Stimulated activated CD4-positive, alpha-beta T cell treated with anti-CD3 and anti-CD28 coated beads, TNF-alpha, amount 100 ng/mL, for 1 hour (primary cell): ENCODE measurements around the gene ALOX12.
"Not testable (repeated sequence)": the region's sequence is repeated elsewhere in the genome, so short reads cannot be mapped to it uniquely, and the experiment has no call there.

Experiments used
- DNase-seq, 3 donors: peaks; one replicate each; pipeline ENCODE4 v3.0.0-alpha.2; 2020; ENCODE audit warnings: low read depth in 3 of 3, low spot score in 1 of 3

ALOX12 gene, protein sequence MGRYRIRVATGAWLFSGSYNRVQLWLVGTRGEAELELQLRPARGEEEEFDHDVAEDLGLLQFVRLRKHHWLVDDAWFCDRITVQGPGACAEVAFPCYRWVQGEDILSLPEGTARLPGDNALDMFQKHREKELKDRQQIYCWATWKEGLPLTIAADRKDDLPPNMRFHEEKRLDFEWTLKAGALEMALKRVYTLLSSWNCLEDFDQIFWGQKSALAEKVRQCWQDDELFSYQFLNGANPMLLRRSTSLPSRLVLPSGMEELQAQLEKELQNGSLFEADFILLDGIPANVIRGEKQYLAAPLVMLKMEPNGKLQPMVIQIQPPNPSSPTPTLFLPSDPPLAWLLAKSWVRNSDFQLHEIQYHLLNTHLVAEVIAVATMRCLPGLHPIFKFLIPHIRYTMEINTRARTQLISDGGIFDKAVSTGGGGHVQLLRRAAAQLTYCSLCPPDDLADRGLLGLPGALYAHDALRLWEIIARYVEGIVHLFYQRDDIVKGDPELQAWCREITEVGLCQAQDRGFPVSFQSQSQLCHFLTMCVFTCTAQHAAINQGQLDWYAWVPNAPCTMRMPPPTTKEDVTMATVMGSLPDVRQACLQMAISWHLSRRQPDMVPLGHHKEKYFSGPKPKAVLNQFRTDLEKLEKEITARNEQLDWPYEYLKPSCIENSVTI

DNA sequence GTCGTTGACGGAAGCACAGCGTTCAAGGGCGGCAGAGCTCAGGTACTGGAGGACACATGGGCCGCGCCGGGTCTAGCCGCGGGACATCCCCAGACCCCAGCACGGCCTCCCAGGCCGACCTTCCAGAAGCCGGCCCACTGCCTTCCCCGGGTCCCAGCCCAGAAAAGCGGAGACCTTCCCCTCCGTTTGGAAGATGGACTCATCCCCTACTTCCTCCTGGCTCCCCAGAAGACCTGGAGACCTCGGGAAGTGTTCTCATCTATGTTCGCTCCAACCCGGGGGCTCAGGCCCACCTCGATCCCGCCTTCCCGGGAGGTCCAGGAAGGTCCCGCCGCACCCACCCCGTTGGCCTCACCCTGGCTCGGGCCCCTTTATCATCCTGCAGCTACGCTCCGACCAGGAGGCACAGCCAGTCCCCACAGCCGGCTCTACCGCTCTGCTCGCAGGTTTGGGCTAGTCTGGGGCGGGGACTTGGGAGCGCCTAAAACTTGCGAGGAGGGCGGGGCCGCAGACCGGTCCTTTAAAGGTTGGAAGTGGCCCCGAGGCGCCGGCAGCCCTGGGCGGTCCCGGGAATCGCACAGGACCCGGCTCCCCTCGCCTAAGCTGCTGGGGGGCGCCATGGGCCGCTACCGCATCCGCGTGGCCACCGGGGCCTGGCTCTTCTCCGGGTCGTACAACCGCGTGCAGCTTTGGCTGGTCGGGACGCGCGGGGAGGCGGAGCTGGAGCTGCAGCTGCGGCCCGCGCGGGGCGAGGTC lies at the start of gene ALOX12:
Gene ALOX12, plus strand, starts transcription at position 550 of the 756 bp plus-strand sequence. Its CDS starts 69 bp downstream, at position 619.
- no peak for DNase-seq

DNA sequence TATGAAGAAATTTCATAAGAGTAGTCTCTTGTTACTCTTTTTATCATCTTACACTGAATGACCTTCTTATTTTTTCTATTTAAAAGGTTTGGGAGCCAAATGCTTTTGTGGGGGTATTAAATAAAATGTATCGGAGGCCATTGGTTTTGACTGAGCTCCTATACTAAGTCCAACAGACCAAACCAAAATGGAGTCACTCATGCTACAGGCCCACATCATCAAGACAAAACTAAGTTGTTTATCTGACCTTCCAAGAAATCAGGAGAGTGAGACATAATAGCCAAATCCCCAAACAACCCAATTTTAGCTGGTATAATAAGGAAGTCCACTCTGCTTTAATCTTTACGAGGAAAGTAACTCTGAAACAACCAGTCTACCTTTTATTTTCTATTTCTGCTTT lies 48.1 kb upstream of the ALOX12 start:
- DNase-seq: no peak

DNA sequence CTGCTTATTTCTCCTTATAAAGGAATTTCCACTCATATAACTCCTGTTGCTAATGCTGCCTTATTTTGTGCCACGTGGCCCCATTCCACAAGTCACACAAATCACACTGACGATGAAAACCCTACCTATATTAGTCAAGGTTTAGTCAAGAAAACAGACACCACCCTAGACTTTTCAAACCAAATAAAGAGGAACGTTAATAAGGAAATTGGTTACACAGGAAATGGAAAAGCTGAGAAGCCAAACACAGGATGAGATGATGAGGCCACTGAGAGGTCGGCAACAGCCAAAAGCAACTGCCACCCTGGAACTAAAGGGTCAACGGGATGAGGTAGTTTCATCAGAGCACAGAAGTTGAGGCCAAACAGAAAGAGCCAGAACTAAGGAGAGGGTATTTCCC lies 47.3 kb upstream of the ALOX12 start:
- no peak for DNase-seq

DNA sequence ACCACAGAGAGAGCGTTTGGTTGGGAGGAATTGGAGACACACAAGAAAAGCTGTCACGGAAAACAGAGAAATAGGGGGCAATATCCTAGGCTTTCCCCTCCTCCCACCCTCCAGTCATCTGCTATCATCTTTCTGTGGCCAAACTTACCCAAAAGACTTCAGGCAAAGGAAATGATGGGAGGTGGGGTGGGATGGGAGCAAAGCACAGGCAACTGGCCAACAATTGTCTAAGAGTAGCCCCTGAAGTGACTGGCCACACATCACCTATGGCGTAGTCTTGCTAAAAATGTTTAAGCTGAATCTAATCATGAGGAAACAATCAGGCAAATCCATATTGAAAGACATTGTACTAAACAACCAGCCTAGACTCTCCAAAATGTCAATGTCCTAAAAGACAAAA lies 46.9 kb upstream of the ALOX12 start:
- DNase-seq: no peak

DNA sequence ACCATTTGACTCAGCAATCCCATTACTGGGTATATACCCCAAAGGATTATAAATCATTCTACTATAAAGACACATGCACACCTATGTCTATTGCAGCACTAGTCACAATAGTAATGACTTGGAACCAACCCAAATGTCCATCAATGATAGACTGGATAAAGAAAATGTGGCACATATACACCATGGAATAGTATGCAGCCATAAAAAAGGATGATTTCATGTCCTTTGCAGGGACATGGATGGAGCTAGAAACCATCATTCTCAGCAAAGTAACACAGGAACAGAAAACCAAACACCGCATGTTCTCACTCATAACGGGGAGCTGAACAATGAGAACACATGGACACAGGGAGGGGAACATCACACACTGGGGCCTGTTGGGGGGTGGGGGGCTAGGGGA lies 44.9 kb upstream of the ALOX12 start:
- not testable (repeated sequence) for DNase-seq

DNA sequence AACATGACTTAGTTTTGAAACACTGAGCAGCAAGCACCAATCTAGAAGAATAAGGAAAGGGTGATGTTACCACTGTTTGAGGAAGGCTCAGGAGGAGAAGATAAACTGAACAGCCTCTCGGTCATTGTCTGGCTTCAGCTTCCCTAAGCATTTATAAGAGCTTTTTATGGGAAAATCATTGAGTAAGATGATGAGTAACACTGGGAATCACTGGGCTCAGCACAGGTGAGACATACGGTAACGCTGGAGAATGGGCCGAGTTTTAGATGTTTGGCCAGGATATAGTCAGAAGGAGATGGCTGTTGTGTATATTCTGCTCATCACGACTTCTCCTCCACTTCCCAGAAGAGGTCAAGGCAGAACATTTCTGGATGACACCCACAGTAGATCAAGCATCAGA lies 42.2 kb upstream of the ALOX12 start:
- DNase-seq: no peak

DNA sequence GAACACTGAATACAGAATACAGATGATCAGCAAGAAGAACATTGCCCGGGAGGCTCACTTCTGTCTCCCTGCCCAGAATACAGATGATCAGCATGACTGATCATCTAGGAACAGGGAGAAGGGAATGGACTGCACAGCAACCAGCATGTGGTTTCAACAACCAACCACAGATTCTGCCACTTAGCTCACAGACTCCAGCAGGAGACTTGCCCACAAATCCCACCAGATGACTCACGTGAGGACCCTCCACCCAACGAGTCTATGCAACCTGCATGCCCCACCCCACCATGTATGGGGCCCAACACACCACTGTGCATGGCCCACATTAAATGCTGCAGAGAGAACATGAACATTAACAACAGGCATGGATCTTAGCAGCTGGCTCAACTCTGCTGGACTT lies 36.1 kb upstream of the ALOX12 start:
- no peak for DNase-seq

DNA sequence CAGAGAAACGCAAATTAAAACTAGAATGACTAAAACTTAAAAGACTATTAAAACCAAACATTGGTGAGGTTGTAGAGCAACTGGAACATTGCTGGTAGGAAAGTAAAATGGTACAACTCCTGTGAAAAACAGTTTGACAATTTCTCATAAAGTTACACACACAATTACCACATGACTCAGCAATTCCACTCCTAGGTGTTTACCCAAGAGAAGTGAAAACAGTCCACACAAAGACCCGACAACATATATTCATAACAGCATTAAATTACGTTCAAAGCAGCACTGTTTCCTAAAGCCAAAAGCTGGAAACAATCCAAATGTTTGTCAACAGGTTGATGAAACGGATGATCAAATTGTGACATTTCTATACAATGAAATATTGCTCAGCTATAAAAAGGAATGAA lies 26.5 kb upstream of the ALOX12 start:
- DNase-seq: no peak

DNA sequence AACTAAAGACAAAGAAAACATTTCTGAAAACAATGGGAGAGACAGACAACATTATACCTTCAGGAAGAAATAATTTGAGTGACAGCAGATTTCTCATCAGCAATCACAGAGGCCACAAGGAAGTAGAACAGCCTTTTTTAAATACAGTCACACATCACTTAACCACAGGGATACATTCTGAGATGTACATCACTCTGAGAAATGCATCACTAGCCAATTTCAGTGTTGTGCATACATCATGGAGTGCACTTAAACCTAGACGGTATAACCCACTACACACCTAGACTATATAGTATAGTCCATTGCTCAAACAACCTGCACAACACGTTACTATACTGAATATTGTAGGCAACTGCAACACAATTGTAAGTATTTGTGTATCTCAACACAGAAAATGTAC lies 24.9 kb upstream of the ALOX12 start:
- DNase-seq: no peak

DNA sequence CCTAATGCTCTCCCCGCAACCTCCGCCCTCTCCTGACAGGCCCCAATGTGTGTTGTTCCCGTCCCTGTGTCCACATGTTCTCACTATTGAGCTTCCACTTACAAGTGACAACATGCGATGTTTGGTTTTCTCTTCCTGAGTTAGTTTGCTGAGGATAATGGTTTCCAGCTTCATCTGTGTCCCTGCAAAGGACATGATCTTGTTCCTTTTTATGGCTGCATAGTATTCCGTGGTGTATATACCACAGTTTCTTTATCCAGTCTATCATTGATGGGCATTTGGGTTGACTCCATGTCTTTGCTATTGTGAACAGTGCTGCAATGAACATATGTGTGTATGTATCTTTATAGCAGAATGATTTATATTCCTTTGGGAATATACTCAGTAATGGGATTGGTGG lies 16.4 kb upstream of the ALOX12 start:
- not testable (repeated sequence) for DNase-seq

DNA sequence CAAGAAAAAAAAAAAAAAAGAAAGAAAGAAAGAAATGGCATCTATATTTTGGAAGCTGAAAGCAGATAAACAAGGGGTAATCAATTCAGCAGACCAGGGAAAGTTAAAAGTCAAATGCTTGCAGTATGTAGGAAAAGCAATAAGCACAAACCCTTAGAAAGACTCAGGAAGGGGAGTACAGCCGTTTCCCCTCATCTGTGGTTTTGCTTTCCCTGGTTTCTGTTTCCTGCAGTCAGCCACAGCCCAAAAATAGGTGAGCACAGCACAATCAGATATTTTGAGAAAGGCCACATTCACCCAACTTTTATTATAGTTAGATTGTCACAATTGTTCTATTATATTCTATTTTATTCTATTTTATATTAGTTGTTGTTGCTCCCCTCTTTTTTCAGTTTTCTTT lies 14.4 kb upstream of the ALOX12 start:
- no peak for DNase-seq

DNA sequence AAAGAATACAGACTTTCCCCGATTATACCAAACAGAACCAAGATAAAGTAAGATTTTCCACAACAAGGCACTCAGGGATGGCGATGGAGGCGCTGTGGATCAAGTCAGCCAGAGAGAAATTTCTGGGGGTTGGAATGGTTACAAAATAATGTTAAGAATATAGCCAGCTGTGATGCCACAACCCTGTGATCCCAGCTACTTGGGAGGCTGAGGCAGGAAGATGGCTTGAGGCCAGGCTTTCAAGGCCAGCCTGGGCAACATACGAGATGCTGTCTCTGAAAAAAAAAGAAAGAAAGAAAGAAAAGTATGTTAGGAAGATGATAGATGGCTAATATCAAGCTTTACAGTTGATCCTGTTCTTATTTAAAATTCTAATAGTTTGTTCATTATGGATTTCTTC lies 10.6 kb upstream of the ALOX12 start:
- DNase-seq: no peak

DNA sequence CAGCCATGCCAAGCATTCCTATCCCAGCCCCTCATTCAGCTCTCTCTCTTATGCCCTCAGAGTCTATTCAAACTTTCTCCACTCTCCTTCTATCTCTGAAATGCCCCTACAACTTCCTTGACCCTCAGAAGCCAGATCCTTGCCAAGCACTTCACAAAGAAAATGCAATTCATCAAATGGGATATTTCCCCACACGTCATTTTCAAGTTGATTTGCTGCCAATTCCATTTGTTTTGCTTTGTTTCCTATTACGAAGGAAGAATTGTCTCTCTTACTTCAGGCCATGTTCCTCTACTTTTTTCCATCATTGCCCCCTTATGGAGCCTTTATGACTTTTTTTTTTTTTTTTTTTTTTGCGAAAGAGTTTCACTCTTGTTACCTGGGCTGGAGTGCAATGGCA lies 9.2 kb upstream of the ALOX12 start:
- DNase-seq: no peak

DNA sequence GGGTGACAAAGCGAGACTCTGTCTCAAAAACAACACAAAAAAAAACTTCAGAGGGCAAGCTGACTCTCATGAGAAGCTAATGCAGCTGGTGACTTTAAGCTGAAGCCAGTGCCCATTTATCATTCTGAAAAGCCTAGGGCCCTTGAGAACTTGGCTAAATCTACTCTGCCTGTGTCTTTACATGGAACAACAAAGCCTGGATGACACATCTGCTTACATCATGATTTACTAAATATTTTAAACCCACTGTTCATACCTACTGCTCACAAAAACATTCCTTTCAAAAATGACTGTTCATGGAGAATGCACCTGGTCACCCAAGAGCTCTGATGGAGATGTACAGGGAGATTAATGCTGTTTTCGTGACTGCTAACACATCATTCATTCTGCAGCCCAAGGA lies 6.1 kb upstream of the ALOX12 start:
- DNase-seq: no peak

DNA sequence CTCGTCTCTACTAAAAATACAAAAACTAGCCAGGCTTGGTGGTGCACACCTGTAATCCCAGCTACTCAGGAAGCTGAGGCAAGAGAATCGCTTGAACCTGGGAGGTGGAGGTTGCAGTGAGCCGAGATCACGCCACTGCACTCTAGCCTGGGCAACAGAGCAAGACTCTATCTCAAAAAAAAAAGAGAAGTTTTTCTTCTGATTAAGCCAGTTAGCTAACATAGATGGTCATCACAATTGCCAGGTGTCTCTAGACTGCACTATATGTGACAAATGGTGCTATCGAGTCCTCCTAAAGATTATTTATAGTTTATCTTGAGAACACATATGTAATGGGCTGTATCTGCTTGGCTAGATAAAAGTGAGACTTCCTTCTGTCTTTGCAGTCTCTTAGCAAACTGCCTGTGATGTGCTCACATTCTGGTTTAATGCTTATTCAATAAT lies 2.2 kb upstream of the ALOX12 start:
- DNase-seq: not testable (repeated sequence)

DNA sequence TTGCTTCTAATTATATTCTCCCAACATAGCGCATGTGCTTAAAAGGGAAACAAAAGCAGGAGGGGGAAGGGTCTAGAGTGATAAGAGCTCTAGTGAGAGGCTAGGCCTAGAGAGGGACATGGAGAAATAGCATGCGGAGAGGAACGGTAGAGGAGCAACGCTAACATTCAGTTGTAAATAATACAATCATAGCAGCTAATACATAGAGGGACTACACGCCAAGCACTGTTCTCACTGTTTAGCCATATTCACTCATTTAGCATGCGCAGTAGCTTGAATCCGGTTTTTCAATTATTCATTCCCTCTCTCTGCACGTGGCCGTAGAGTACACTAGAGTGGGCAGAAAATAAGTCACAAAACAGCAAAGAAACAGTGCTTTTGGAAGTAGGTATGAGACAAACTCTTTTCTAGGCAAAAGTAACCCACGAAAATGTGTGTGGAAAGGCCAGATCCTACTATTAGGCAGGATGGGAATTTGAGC lies 1.7 kb upstream of the ALOX12 start:
- DNase-seq: no peak

DNA sequence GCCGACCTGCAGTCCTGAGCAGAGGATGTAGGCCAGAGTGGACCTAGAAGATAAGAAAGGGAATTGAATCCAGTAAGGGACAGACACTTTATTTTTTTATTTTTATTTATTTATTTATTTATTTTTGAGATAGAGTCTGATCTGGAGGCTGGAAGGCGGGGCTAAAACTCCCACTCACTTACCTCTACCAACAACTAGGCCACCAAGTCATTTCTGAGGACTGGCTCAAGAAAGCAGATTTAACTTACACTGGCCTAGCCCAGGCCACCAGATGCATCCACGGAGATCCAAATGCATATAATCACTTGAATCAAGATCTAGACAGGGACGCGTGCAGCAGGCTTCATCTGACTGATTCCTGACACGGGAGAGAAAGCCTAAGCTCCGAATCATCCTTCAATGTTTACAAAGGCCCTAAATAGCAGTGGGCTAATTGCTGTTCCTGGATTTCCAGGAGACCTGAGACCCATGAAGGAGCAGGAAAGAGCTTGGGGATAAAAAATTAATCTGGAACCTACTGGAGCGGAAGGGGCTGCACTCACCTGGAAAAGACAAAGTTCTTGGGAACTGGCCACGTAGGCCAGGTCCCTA lies 1.1 kb upstream of the ALOX12 start:
- no peak for DNase-seq

DNA sequence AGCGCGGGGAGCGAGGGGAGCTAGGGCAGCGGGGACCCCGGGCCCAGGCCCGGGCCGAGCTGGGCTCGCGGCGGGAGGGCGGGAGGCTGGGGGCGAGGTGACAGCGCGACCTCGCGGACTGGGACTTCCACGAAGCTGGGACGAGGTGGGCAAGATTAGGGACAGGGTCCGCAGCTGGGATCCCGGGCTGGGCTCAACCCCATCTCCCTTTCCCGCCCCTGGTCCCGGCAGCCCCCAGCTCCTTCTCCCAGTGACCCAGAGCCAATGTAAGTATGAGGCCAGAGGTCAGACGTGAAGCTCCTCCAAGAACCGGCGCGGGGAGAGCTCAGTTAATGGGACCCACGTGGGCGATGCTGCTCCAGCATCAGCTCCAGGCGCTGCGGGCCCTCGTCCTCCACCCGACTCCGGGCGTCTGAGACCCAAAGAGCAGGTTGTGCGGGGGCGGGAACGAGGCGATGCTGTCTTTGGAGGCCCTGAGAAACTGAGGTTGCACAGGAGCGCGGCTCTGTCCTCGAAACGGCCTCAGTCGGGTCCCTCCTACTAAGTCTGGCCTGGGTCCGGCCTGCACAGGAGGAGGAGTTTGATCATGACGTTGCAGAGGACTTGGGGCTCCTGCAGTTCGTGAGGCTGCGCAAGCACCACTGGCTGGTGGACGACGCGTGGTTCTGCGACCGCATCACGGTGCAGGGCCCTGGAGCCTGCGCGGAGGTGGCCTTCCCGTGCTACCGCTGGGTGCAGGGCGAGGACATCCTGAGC lies 585 bp downstream of the ALOX12 start:
- no peak for DNase-seq

DNA sequence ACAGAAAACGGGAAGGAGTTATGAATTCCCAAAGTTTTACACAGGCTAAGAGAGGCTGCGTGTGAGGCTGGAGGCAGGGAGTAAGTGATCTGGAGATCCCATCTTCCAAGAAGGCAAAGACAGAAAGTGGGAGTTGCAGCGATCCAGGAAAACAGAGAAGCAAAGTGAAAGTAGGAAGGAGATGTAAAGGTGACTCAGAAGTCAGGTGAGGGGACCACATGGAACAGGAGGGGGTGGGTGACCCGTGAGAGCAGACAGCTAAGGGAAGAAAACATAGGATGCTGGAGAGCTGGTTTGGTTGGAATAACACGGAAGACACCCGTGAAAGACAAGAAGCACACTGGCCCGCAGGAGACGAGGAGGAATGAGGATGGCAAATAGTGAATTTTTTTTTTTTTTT lies 1.3 kb downstream of the ALOX12 start:
- no peak for DNase-seq

DNA sequence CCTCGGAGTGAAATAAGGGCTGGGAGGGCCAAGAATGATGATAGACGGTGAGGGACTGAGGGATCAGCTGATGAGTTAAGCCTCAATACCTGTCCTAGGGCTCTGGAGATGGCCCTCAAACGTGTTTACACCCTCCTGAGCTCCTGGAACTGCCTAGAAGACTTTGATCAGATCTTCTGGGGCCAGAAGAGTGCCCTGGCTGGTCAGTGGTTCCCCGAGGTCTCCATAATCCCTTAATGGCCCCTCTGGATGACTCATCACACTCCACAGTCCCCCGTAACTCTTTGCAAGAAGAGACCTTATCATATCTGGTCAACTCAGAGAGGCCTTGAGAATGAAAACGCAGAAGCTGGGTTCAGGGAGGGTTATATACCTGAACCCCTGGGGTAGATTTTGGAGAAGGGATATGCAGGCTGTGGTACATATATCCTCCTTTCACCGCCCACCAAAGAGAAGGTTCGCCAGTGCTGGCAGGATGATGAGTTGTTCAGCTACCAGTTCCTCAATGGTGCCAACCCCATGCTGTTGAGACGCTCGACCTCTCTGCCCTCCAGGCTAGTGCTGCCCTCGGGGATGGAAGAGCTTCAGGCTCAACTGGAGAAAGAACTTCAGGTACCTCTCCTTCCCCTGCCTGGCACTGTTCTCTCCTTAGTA lies 3.1 kb downstream of the ALOX12 start:
- DNase-seq: no peak
